Measurements from ENCODE around the gene SPATS2. TPM values are rescaled to one million over a fixed set of nuclear protein-coding genes. Genes with fewer than 3 reads are reported as not detected.

The SPATS2 gene
- total and polyA plus RNA-seq, 2 donors (not counting 3 experiments of a cell fraction or from before 2014, with no cell fraction given) = 55.8 to 66.5 TPM

- Histone ChIP-seq H3K9ac (replicated peaks; ENCODE audit: extremely low read depth, insufficient read depth, low read length) (no peak overlapping the region), H4K20me1 (replicated peaks; ENCODE audit: control insufficient read depth, extremely low read depth, insufficient read depth, low read length) (no peaks in the 10 kb centered on the region), H3K9me3 (replicated peaks; ENCODE audit: control insufficient read depth, insufficient read depth, low read length) (no peaks in the 10 kb centered on the region), H3K9me1 (replicated peaks; ENCODE audit: control insufficient read depth, extremely low read depth, insufficient read depth, low read length) (no peaks in the 10 kb centered on the region), H3K36me3 (ENCODE audit: control insufficient read depth in 2 of 2, extremely low read depth in 1 of 2, insufficient read depth in 2 of 2, low read length in 2 of 2) (peaks cover 2 to 9% of the 10 kb centered on the region in 2 experiments), H3K27ac (ENCODE audit: insufficient read depth, low read depth, low read length) (no peak overlapping the region), H3K4me3 (replicated peaks in 1 of 3; ENCODE audit: insufficient read depth in 1 of 3, low read depth in 1 of 3, low read length in 3 of 3) (no peak overlapping the region), H2AFZ (ENCODE audit: low read depth, low read length) (no peak overlapping the region), H3K4me2 (ENCODE audit: insufficient read depth, low read length) (no peak overlapping the region), H3K4me1 (ENCODE audit: control insufficient read depth, extremely low read depth, insufficient read depth, low read length) (peaks cover 38% of the 10 kb centered on the region), H3K79me2 (ENCODE audit: control insufficient read depth, insufficient read depth, low read length) (peaks cover 6% of the 10 kb centered on the region), H3K27me3 (ENCODE audit: control insufficient read depth in 2 of 2, insufficient read depth in 2 of 2, low read length in 2 of 2) (no peaks in the 10 kb centered on the region)
- dilution Hi-C loops (cut with MboI; ENCODE audit: extremely low pct_ligation_motif_present, low sequenced_read_pairs) = loop anchor here (25.0 kb wide), 1 partner anchor 150 kb away; the partner anchor contains the start of gene SPATS2
- intact Hi-C loops (cut with micrococcal nuclease) = loop anchor here (10.0 kb wide), 1 partner anchor 228 kb away; no protein-coding TSS in a partner anchor
- ChIA-PET POLR2A (interaction anchor here (1.0 to 2.1 kb wide), 2 partner anchors 9 to 145 kb away, joined by 3 to 10 read pairs; partner anchors contain the start of gene SPATS2), CTCF (interaction anchor here (0.9 to 11.1 kb wide), 11 partner anchors 8 to 182 kb away, joined by 3 to 679 read pairs (median 18); partner anchors contain the start of gene SPATS2)
- DNase-seq (ENCODE audit: low read depth, low spot score) (no peak), FAIRE-seq (no peak)
- no TSS peak for BruUV-seq (replicated peaks)
- TF ChIP-seq POLR2A (IDR thresholded peaks at IDR 0.05; ENCODE audit: low read depth, low read length) = no peak
- TF ChIP-seq MAX (IDR thresholded peaks at IDR 0.05; ENCODE audit: insufficient read depth, insufficient read length) = no peak
- TF ChIP-seq POLR2AphosphoS5 (IDR thresholded peaks at IDR 0.05; ENCODE audit: insufficient read depth, low read depth, low read length) = no peak
- no peak for TF ChIP-seq CTCF (IDR thresholded peaks at IDR 0.05; ENCODE audit: extremely low read depth in 1 of 2, insufficient read depth in 1 of 2, low read depth in 1 of 2, low read length in 2 of 2)
- TF ChIP-seq MYC (IDR thresholded peaks at IDR 0.05; ENCODE audit: low read depth, low read length) = no peak
- TF ChIP-seq EZH2 (IDR thresholded peaks at IDR 0.05; ENCODE audit: borderline replicate concordance, low read depth, low read length, severe bottlenecking) = no peak
- no peak for TF ChIP-seq GATA2 (IDR thresholded peaks at IDR 0.05; ENCODE audit: insufficient read depth, insufficient read length, low read depth, low read length)
- no peak for TF ChIP-seq JUN (IDR thresholded peaks at IDR 0.05; ENCODE audit: borderline replicate concordance, insufficient read depth, insufficient read length, low read depth)
- TF ChIP-seq FOS (IDR thresholded peaks at IDR 0.05; ENCODE audit: borderline replicate concordance, insufficient read depth, low read length) = no peak
These were observed 145.3 kb downstream of the SPATS2 start for GRCh38 chr12:49512546-49512945.

Data from endothelial cell of umbilical vein (primary cell).